SHP77 (cell line): Measurements from ENCODE around the gene FOXN4.
A peak's percentile ranks its signal among the peaks of the same experiment; 100 is the strongest.

Experiments used
- DNase-seq, 2 experiments: peaks; one replicate each; lab custom pipeline; 2025; lab: John Stamatoyannopoulos, UW

FOXN4 gene

DNA sequence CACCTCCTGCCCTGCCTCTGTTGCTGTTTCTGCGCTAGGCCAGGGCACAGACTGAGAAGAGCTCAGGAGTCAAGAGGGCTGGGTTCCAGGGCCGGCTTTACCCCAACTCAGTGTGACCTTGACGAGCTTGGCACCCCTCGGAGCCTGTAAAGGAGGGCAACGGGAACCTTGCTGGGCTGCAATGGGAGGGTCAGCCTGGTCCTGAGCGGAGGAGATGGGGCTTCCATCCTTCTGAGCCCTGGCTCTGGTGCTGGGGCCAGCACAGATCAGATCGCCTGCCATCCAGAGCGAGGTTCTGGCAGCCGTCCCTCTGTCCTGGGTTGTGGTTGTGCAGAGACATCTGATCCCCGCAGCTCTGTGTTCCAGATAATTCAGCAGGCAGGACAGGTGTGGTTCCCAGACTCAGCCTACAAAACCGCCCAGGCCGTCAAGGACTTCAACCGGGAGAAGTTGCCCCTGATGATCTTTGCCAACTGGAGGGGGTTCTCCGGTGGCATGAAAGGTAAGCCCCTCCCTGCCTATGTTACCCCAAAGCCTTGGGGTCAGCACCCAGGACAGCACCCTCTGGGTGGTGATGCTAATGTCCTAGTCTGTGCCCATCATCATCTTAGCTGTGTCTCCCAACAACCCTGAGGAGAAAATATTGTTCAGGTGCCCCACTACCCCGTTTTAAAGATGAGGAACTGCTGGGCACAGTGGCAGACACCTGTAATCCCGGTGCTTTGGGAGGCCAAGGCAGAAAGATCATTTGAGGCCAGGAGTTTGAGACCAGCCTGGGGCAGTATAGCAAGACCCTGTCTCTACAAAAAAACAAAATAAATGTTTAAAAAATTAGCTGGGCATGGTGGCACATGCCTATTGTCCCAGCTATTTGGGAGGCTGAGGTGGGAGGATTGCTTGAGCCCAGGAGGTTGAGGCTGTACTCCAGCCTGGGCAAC lies 50.2 kb downstream of the FOXN4 start:
- no peak for DNase-seq

DNA sequence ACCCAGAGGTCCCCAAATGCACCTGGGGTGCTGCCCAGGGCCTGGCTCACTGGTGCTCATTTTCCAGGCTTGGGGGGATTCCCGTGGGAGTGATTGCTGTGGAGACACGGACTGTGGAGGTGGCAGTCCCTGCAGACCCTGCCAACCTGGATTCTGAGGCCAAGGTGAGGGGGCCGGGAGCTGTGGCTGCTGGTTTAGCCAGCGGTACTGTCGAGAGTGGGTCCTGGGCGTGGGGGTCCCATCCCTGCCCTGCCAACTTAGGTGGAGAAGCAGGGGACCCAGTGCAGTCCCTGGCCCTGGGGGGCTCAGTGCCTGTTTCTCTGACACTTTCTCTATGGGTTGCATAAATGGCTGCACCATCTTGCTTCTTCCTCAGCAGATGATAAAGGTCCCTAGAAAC lies 50.9 kb downstream of the FOXN4 start:
- DNase-seq = no peak

DNA sequence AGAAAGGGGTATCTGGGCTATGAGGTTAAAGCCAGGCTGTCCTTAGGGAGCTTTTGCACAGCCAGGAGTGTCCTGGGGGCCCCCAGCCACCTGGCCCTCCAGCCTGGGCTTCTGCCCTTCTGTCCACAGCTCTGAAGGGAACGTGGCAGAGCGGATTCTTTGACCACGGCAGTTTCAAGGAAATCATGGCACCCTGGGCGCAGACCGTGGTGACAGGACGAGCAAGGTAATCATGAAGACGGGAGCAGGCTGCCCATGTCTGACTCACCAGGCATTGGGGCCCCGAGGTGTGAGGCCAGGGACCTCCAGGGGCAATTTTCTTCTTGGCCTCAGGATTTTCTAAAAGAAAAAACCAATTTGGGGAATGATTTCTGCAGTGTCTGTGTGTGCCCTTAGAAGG lies 53.1 kb downstream of the FOXN4 start:
- DNase-seq = no peak

DNA sequence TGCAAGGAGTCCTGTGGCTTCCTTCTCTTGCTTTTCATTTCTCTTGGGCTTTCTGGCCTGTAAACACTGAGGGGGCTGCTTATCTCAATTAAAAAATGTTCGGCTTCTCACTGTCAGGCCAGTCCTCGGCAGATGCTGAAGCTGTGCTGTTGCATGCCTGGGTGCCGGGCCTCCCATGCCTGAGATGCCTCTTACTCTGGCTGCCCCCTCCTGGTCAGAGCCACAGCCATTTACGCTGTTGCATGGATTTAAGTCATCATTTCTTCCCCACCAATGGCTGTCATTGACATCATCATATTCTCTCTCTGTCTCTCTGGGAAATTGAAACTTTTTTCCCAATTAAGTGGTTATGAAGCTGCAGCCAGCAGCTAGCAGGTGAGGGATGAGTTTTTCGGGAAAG lies 53.7 kb downstream of the FOXN4 start:
- DNase-seq = peak in 1 of 2 experiments; percentile 8

DNA sequence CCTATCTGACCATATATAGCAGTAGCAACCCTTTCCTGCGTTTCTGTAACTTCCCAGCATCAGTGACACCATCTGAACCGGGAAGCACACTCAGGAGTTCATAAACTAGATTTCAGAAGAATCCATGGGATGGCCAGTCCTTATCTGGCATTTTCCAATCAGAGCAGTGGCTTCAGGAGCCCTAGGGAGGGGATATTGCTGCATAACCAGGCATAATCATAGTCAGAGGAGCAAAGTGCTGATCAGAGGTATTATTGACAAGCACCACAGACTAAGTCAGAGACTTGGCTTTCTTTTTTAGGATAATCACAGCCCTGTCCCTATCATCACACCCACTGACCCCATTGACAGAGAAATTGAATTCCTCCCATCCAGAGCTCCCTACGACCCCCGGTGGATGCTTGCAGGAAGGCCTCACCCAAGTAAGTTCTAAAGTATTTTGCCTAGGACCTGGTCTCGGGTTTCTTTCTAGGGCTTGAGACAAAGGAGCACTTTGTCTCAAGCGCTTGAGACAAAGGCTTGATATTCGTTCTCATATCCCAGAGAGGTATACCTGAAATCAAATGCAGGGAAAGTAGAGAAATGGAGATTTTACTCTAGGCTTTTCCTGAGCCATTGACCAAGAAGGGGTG lies 55.1 kb downstream of the FOXN4 start:
- DNase-seq = no peak

DNA sequence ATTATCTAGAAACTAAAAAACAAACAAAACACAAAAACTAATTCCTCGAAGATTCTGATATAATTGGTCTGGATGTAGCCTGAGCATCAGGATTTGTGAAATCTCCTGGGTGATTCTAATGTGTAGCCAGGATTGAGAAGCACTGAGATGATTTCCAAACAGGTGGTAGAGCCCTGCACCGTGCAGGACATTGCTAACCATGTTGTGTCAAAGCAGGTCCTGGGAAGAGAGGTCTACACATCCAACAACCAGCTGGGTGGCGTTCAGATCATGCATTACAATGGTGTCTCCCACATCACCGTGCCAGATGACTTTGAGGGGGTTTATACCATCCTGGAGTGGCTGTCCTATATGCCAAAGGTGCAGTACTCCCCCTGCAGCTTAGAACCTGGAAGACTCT lies 56.3 kb downstream of the FOXN4 start:
- no peak for DNase-seq

DNA sequence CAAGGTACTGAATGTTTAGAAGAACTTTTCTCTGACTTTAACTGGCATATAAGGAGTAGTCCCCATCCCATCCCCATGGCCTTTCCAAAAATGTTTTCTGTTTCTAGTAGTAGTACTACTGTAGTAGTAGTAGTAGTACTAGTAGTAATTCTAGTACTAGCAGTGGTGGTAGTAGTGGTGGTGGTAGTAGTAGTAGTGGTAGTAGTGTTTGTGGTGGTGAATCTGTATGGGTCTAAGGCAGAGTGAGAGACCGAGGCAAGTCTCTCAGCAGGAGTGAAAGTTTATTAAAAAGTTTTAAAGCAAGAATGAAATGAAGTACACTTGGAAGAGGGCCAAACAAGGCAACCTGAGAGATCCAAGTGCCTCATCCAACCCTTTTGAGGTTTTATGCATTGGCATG lies 58.6 kb downstream of the FOXN4 start:
- DNase-seq = no peak

DNA sequence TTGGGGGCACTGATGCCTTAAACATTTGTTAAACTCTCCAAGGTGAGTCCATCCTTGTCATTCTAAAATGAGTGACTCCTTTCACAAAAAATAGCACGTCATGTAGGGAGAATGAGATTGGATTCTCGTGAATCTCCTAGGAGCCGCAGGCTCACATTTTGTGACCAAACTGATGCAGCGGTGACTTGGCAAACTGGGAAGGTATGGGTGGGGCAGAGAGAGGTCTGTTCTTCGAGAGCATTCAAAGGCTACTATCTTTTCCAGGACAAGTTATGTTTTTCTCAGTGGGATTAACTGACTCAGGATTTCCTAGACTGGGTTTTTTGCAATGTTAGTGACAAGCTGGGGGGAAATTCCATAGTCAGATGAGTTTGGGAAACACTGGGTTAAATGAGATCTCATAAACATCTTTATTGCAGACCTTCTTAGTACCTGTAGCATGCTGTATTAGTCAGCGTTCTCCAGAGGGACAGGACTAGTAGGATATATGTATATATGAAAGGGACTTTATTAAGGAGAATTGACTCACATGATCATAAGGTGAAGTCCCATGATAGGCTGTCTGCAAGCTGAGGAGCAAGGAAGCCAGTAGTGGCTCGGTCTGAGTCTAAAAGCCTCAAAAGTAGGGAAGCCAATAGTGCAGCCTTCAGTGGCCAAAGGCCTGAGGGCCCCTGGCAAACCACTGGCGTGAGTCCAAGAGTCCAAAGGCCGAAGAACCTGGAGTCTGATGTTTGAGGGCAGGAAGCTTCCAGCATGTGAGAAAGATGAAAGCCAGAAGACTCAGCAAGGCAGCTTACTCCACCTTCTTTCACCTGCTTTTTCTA lies 61.0 kb downstream of the FOXN4 start:
- no peak for DNase-seq

DNA sequence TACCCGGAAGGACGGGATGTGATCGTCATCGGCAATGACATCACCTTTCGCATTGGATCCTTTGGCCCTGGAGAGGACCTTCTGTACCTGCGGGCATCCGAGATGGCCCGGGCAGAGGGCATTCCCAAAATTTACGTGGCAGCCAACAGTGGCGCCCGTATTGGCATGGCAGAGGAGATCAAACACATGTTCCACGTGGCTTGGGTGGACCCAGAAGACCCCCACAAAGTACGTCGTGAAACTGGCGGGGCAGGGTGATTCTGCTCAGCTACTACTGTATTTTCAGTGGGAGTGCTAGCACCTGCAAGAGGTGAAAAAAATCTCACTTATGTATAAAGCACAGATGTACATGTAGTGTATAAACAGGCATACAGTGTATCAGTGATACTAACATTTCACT lies 62.9 kb downstream of the FOXN4 start:
- DNase-seq = no peak

DNA sequence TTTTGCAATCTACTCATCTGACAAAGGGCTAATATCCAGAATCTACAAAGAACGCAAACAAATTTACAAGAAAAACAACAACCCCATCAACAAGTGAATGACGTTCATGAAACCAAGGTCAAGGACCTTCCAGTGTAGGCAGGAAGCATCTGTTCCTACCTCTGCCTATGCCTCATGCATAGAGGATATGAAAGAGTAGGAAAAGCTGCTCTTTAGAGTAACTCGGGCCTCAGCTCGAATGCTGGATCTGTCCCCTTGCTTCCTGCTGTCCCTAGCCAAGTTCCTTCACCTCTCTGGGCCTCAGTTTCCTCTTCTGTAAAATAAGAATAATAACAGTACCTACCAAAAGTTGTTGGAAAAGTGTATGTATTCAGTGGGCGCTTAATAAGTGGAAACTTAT lies 65.0 kb downstream of the FOXN4 start:
- DNase-seq = no peak

DNA sequence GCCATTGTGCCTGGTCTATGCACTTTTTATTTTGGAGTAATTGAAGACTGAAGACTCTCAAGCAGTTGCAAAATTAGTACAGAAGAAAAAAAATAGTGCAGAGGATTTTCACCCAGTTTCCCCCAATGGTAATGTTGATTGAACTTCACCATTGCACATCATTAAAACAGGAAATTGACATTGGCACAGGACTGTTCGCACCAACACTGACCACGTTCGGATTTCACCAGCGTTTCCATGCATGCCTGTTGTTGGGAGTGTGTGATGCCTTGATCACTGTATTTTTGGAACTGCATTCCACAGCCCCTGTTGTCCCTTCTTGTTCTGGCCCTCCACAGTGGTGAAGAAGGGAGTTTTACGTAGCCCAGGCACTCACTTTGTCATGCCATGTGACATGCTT lies 67.1 kb downstream of the FOXN4 start:
- no peak for DNase-seq

DNA sequence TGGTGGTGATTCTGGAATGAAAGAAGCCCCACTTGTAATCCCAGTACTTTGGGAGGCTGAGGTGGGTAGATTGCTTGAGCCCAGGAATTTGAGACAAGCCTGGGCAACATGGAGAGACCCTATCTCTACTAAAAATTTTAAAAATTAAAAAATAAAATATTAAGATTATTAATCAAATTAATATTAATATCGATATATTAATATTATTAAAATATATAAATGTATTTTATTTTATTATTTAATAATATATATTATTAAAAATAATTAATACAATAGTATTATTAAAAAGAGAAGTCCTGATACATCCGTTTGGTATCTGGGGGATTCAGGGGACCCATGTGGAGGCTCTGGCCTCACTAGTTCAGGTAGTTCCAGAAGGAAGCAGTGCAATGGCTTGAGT lies 68.7 kb downstream of the FOXN4 start:
- no peak for DNase-seq

DNA sequence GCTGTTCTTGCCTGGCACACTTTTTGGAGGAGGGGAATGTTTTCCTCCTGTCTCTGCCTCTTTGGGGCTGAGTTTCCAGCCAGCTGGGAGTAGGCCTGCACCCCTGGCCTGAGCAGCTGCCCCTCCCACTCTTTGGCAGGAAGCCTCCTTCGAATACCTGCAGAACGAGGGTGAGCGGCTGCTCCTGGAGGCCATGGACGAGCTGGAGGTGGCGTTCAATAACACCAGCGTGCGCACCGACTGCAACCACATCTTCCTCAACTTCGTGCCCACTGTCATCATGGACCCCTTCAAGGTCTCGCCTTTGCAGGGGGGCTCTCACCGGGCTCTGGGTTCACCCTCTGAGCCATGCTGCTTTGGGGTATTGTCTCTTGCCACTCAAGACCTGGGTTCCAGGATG lies 69.4 kb downstream of the FOXN4 start:
- no peak for DNase-seq

DNA sequence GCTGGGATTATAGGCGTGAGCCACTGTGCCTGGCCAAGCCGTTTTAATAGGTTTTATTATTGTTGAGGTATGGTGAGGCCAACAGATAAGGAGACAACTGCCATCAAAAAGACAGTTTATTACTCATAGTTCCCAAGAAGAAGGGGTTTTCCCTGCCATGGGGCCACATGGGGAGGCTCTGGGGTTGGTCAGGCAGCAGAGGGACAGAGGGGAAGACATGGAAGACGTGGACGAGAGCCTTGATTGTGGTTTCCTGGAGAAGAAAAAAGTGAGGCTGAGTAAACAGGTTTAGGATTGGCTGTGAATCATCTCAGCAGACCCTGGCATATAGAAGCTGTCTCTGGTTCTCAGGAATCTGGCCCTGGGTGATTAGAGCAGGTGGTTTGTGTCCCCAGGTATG lies 69.9 kb downstream of the FOXN4 start:
- no peak for DNase-seq

DNA sequence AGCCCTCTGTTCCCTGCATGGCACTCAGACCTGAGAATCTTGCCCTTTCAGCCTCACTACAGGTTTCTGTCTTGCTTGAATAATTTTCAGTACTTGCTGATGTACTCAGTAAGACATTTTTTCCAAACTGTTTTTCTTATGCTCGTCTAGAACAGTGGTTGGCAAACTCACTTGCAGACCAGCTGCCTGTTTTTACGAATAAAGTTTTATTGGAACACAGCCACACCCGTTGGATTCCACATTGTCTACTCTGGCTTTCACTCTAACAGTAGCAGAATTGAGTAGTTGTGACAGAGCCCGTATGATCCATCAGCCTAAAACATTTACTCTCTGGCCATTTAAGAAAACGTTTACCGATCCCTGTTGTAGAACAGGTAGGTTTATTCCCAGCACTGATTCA lies 72.8 kb downstream of the FOXN4 start:
- no peak for DNase-seq

DNA sequence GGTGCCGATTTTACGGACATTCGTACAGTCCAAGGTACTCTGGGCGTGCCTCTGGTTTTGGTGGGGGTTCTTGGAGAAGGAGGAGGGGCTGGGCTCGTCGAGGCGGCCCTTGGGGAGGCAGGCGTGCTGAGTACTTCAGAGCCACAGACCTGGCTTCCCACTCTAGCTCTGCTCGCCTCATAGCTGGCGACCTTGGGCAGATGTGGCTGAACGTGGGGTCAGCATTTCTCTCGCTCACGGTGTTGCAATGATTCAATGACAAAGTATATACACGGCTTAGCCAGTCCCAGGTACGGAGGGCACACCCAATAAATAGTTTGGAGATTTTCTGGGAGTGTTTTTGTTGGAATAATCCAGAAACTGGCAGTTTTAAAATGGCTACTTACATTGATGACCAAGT lies 75.1 kb downstream of the FOXN4 start:
- DNase-seq = no peak

DNA sequence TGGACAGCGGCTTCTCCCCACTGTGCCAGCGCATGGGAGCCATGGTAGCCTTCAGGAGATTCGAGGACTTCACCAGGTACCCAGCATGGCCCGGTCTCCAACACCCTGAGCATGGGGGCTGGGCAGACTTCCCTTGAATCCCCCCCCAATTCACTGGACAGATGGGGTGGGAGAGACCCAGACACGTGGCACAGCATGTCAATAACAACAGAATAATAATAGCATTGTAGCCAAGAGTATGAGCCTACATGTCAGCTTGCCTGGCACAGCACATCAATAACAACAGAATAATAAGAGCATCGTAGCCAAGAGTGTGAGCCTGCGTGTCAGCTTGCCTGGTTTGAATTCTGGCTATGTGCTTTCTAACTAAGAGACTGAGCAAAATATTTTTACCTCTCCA lies 76.4 kb downstream of the FOXN4 start:
- no peak for DNase-seq

DNA sequence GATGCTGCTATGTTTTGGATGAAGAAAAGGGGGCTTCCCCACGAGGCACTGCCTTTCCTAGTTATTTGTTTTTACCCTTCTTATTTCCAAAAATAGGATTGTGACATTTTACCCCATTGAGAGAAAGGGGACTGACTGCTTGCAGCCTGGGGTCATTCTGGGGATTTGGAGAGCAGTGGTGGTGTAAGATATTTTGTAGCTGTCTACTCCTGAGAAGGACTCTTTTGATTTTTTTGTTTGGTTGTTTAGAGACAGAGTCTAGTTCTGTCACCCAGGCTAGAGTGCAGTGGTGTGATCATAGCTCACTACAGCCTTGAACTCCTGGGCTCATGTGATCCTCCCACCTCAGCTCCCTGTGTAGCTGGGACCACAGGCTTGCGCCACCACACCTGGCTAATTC lies 78.9 kb downstream of the FOXN4 start:
- no peak for DNase-seq

DNA sequence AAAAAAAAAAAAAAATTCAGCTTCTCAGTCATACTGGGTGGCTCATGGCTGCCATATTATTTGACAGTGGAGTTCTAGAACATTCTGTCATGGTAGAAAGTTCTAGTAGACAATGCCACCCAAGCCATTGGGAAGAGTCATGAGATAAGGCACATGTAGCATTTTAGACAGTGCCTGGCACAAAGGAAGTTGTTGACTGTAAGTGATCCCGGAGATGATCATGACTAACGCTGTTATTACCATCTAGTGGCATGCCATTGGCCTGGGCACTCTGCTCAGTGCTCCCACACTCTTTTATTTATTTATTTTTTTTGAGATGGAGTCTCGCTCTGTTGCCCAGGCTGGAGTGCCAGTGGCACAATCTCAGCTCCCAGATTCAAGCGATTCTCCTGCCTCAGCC lies 80.4 kb downstream of the FOXN4 start:
- DNase-seq = no peak
